Lower leg skin (tissue), 3 donors: Measurements from ENCODE around the gene POU5F2.

Source experiments
- CTCF ChIP-seq, 3 donors: fragments of 450-650 bp; IDR thresholded peaks; one replicate each; pipeline ENCODE4 v1.5.1; 2016; ENCODE audit warnings: antibody characterized with exemption in 3 of 3, mild to moderate bottlenecking in 3 of 3, moderate library complexity in 2 of 3
- POLR2A ChIP-seq, 2 donors: fragments of 450-650 bp; IDR thresholded peaks; one replicate each; pipeline ENCODE4 v1.6.1; 2016 to 2017; ENCODE audit warnings: antibody characterized with exemption in 2 of 2, mild to moderate bottlenecking in 1 of 2, moderate library complexity in 1 of 2

GRCh38 chr5:93721071-93721470 lies 20.3 kb downstream of the POU5F2 start:
- TF ChIP-seq CTCF (IDR thresholded peaks at IDR 0.05), result no peak
- TF ChIP-seq POLR2A (IDR thresholded peaks at IDR 0.05), result no peak
